GM18909 (cell line): ENCODE data around the gene MFAP3L.

Experiments
- ATAC-seq: cut with Tn5 transposase; IDR thresholded peaks from one replicate; pipeline ENCODE4 v1.9.1; 2021; ENCODE audit warnings: mild to moderate bottlenecking; ENCODE audit not compliant: unreplicated experiment, poor library complexity

Gene MFAP3L

DNA sequence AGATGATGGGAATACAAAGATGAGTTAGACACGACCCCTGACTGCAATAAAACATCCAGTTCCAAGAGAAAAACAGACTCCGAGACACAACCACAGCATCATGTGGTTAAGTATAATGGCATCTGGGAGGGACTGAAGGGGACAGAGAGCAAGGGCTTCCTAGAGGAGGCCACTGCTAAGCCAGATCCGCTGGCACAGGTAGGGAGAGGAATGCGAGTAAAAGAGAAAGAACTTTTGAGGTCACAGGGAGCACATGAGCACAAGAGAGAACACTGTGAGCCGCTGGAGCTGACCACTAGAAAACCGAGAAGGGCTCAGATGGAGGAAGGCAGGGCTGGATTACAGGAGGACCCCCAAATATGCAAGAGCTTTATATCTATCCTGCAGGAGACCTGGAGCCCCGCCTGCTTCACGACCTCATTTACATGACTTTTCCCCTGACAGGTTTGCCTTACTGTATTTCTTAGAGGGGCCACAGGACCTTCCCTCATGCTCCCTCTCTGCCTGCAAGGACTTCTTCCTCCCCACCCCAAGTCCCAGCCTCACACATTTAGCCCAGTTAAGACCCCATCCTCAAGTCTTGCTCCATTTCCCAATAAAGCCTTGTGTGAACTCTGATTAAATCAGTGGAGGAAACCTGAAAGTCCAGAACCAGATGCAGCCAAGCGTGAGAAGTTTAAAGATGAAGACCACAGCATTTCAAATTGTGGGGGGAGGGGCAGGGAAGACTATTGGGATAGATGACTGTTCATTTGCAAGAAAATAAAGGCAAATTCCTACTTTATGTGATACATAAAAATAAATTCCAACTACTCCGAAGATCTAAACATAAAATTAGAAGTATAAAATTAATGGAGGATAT lies 29.6 kb downstream of the MFAP3L start:
- no peak for ATAC-seq

DNA sequence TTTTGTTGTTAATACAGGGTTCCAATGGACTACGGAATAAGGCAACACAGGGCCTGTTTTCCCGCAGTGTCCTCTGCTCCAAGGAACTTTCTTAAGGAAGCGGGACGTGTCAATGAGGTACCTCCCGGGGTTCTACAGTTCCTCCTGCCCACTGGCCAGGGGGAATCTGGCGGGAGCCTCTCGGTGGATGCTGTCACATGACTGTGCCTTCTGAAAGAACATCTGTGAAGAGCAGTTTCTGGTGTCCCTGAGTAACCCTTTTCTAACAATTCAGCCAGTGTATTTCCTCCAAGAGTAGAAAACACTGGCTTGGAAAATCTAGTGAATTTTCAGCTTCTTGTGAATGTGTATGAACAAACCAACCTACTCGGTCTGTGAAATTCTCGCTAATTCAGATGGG lies 32.7 kb downstream of the MFAP3L start:
- no peak for ATAC-seq

DNA sequence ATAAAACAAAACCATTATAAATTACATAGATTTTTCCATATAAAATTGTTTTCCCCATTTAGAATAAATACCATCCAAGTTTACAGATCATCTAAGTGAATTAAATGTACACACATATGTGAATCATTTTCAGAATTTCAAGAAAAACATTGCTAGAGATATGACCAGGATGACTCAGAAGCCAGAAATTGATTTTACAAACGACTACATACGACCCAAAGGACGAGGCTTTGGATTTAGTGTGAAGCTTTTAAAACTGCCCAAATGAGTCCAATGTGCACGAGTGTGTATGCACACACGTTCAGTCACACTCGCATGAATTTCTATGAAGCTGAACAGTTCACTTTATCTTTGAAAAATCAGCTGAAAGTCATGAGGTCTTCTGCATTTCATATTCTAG lies 37.9 kb downstream of the MFAP3L start:
- ATAC-seq = no peak

DNA sequence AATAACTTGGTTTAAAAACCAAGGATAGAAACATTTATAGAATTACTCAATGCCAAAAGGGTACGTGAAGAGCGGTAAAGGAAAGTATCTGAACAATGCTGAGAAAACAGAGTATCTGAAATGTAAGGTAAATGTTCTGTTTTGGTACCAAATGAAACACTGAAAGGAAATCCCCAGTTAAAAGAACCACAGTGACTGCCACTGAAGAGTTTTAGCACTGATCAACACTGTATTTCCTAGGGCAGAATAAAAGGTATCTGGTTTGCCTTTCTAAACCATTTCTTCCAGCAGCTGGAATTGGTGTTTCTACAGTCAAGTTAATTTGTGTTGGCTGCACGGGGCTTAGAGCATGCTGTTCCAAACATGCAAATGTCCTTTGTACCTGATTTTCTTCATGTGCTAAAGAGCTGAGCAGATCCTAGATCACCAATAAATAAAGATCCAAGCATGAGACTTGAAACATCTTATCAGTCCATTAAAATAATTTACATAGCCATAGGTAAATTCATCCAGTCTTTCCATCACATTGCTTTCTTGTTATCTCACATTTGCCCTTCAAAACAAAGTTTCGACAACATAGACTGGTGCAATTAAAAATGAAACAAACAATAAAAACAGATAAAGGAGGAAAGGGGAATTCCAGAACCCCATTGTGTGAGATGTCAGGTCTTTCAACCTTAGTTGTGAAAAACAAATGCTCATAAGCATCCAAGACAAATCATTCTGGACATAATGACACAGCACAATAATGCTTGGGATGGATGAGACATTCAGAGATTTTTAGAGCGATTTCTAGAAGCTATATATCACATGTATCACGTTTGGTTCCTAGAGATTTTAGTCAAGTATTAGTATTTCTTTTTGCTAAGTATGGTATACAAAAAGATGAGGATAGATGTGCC lies 38.6 kb downstream of the MFAP3L start:
- no peak for ATAC-seq

DNA sequence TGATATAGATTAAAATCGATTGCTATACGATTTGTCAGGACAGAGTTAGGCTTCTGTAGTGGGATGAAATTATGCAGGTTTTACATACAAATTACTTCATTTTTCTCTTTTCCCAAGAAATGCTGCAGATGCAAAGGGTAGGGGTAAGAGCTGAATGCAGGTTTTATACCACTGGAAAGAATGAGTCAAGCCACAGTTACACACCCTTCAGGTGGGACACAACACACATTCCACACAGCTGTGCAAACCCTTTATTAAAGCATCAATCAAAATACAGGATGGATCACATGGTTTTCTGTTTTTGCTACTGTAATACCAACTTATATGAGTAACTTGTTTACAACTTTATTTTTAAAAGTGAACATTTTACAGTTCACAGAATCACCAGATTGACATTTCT lies 39.8 kb downstream of the MFAP3L start:
- no peak for ATAC-seq

DNA sequence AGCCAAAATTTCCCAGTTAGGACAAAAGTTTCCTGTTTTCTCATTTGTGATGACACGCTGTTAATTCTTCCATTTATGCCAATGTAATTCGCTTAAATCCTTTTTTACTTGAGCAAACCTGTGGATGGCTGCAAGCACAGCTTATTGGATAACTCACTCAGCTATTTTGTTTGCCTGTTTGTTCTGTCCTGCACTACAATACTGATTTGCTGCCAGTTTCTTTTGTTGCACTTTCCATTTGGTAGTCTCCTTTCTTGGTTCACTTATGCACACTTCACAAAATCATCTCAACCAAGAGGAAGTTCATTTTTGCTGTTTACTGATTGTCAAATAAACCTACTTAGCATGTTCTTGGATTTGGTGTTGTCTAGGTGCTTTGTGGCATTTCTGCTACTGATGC lies 40.3 kb downstream of the MFAP3L start:
- no peak for ATAC-seq

DNA sequence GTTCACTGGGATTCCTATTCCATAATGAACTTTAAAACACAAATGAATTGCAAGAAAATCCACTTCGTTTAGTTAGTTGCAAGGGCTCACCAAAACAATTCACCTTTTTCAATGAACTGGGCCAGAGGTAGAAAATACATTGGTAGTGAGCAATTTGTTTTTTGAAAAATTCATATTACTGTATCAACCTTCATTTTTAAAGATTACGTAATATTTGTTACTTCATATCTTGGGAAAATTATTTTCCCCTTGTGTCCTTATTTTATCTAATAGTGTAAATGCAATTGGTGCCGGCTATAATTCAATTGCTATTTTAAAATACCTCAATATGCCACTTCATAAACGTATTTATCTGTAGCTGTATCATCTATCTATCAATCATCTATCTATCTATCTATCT lies 41.5 kb downstream of the MFAP3L start:
- no peak for ATAC-seq

DNA sequence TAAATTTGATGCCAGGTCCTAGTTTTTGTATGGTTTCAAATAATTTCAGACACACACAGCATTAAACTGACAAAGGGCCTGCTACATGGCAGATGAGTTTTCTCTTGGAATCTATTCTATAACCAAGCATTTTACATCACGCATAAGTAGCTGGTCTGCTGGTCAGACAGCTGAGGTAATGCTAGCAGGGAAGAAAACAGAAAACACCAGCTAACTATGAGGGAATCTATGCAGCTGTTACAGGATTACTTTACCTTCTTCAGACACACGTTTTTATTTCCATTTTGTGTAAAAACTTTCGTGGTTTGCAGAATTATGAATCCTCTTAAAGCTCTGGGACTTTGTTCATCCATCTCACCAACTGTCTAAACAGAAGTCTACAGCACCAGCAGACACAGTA lies 42.0 kb downstream of the MFAP3L start:
- no peak for ATAC-seq

DNA sequence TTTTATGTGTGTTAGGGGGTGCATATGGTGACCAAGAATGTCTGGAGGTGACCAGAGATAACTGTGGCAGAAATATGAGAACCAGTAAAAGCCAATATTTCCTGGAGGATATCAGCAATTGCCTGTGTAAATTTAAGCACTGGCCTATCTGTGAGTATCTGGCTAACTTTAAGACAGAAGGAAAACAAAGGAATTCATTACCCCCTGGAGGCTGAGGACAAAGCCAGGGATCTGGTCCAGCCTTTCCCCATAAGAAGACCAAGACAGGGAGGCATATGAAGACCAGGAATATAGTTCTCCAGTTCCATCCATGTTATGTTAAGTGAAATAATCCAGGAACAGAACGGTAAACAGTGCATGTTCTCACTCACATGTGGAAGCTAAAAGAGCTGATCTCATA lies 49.2 kb downstream of the MFAP3L start:
- ATAC-seq = no peak

DNA sequence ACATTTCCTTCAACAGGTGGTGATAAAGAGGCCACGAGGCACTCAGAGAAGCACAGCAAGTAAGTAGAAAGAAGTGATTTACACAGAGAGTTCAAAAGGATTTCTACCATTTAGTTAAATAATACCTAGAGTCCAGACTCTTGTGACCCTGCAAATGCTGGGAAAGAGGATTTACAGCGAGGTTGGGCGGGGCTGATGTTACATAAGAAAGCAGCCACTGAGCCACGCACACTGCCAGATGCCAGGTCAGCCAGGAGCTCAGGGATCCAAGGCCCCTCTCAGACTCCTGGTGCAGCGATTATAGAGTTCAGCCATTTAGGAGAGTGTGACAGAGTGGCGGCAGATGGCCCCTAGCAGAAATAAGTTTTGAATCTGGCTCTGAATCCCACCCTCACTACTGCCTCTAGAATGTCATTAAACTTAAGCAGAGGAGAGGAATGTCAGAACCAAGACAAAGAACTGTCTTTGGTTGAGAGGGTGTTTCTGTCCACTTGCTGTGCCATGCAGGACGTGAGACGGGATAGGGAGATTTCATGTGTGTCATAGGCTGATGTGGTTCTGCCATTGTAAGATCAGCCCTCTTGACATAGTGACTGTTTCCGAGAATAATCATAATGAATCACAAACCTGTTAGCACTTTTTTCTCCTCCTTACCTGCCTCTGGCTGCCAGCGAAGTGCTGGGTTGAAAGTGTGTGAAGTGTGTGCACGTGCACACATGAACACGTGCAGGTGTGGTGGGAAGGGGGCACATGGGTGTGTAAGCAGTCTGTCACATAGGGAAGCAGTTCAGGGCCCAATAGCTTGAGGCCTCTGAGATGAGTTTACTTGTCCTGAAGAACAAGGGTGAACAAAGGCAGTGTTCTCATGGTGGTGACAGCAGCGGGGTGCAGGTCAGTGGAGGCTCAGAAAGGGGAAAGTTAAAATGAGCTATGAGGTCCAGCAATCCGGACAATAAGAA lies 50.1 kb downstream of the MFAP3L start:
- no peak for ATAC-seq

DNA sequence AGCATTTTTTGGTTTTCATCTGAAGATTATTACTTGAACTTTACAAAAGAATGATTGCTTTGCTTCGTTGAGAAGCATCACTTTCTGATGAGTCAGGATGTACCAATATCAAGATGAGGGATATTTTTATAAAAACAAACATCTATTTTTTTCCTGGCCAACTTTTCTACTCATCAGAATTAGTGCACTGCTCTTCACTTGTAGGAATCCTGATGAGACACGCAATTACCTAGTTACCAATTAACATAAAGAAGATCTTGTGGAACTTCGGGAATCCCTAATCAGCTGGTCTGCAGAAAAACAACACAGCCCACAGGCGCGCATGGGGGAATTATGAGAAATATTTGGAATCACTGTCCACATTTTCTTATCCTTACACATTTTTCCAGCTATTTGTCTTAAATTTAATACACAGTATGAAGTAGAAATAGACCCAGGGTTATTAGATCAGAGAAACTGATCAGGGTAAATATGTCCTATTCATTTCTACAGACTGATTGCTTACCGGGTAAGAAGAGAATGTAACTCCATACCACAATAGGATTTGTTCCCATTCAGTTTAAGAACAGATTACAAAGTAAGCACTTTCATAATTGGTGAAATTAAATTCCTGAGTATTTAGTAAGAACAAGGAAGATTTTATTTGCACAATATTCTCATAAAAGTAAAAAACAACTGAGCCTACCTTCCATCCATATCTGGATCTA lies 50.9 kb downstream of the MFAP3L start:
- no peak for ATAC-seq

DNA sequence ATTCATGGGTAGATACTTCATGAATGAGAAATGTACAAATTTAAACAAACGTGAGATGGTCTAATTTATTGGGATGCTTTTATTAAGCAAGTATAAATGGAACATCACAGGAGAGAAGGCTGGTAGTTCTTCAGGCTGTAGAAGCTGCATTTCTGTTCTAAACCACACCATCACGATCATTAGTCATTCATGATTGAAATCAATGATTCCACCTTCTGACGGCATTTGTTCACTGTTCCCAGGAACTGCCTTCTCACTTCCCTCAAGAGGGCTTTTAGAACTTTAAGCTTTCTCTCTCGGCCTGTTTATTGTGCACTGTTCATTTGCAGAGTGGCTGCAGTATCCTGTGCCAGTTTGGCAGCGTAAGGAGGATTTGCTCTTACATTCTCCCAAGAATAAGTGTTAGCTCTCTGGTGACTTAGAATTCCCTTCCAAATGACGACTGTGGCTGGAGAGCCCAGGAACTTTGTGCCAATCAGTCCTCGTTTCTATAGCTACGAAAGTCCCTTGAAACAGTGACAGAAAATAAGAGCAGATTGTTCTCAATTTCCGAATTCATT lies 54.7 kb downstream of the MFAP3L start:
- ATAC-seq = no peak

DNA sequence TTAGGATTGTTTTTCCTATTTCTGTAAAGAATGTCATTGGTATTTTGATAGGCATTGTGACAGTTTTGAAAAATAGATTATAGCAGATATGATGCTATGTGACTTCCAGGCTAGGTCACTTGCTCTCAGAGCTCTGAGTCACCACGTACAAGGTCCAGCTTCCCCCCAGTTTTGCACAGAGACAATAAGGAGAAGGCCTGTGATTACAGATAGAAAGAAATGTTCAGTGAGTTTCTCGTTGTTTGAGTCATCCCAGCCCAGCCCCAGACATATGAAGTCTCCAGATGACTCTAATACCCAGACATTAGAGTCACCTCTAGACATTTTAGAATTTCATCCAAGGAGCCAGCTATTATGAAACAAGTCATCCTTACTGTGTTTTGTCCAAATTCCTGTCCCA lies 57.2 kb downstream of the MFAP3L start:
- ATAC-seq = no peak

DNA sequence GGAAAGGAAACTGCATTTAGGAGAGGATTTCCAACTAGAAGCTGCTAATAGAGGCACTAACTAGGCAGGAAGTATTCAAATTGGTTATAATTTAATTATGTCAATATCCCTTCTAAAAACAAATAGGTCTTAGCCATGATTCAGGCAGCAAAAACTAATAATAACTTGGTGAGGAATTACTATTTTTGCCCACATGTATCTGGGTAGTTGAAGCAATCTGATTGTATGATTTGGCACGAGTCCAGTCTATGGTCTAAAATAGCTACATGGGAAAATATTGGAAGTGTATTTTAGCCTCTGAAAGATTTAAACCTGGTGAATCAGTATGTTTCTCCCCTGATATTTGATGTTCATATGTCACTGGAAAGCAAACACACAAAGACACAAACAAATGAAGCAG lies 62.2 kb downstream of the MFAP3L start:
- no peak for ATAC-seq

DNA sequence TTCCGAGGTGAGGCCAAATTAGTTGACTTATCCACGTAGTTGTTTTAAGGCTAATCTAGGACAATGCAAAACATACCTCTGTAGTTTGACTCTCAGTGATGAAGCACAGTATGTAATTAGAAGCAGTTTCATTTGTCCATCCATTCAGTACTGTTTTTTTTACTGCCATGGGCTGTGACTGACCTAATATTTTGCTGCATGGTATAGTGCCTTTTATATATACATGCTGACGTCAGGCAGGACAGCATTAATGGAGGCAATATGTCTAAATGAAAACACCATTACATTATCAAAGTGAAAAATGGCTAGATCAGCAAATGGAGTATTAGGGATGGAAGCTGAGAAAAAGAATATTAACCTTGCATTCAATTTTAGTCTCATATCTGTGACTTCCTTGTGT lies 66.9 kb downstream of the MFAP3L start:
- ATAC-seq = no peak

DNA sequence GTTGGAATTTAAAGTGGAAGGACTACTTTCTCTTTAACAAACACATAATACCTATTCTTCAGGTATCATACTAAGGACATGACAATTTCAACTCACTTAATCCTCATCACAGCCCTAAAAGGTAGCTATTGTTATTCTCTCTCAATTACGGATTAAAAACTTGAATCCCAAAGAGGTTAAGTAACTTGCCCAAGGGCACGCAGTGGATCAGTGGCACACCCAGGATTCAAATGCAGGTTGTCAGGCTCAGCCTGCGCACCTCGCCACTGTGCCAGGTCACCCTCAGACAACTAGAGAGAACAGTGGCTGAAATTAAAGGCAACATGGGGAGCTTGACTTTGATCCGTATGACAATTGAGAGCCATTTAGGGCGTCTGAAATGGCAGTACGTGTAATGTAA lies 67.6 kb downstream of the MFAP3L start:
- no peak for ATAC-seq

DNA sequence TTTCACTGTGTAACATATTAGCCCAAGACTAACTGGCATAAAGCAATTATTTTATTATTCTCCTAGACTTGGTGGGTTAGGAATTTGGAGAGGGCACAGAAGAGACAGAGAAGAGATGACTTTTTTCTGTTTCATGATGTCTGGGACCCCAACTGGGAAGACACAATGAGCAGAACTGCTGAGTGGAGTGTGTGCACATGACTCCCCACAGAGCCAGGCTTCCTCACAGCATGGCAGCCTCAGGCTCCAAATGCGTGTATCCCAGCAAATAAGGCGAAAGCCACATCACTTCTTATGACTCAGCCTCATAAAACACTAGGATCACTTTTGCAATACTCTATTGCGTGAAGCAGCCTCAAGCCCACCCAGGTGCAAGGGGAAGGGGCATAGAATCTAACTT lies 68.4 kb downstream of the MFAP3L start:
- no peak for ATAC-seq

DNA sequence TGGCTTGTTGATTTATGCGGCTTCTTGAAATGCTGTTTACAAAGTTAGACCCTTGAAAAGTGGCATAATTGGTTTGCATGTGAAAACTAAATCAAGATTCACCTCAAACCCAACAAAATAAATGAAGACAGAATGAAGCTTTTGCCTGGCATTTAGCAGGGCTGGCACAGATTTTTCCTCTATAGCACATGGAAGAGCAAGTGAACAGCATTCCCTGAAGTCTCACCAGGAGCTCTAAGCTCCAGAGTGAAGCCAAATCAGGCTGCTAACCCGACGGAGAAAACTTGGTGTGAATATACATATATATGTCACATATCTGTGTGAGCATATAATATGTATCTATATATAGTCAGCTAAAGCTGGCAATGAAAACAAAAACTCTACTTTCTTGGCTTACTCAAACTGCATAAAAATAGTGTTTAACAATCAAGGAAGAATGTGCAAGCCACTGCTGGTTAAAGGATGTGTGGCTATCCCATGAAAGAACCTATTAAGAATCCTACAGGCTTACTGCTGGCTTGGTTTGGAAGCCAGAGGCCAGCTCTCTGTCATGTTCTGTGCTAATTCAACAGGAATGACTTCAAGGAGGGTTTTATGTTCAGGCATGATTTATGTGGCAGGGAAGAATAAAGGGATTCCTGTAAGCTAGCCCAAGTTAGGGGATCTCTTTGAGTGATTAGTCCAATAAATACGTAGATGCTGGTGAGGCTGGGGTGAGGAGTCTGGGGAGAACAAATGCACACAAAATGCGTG lies 69.9 kb downstream of the MFAP3L start:
- ATAC-seq = no peak

DNA sequence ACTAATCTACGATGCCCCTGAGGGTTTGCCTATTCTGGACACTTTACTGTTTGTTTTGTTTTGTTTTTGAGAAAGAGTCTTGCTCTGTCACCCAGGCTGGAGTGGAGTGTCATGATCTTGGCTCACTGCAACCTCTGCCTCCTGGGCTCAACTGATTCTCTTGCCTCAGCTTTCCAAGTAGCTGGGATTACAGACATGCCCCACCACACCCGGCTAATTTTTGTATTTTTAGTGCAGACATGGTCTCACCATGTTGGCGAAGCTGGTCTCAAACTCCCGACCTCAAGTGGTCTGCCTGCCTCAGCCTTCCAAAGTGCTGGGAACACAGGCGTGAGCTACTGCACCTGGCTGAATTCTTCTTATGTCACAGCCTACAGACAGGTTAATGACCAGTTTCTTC lies 70.7 kb downstream of the MFAP3L start:
- ATAC-seq = no peak
